Spleen (tissue), 11 donors: ENCODE data around the gene FAM13B. TPM values are rescaled to one million over a fixed set of nuclear protein-coding genes. Genes with fewer than 3 reads are reported as not detected.
A peak's percentile ranks its signal among the peaks of the same experiment; 100 is the strongest.

Experiments
- DNase-seq: peaks from one replicate; pipeline ENCODE4 v3.0.0-alpha.2; 2020
- H3K27ac ChIP-seq, 8 donors: fragments of 200-600 bp; sonication (generic) in 7 of 8; 1 replicate in 4 of 8; 2 replicates in 4 of 8; pipeline versions ENCODE4 v1.5.0 to v1.8.0; 2016 to 2021; ENCODE audit warnings: inconsistent platforms in 4 of 8, mild to moderate bottlenecking in 4 of 8, moderate library complexity in 1 of 8
- H3K27me3 ChIP-seq, 7 donors: fragments of 200-600 bp; sonication (generic) in 6 of 7; replicated peaks in 1 of 7; 1 replicate in 4 of 7; 2 replicates in 3 of 7; pipeline versions ENCODE4 v1.5.0 to v1.8.0; 2016 to 2021; ENCODE audit warnings: inconsistent platforms in 3 of 7, mild to moderate bottlenecking in 1 of 7
- H3K36me3 ChIP-seq, 6 donors: fragments of 200-600 bp; sonication (generic) in 5 of 6; 1 replicate in 4 of 6; 2 replicates in 2 of 6; pipeline versions ENCODE4 v1.5.0 to v1.8.0; 2016 to 2021; ENCODE audit warnings: inconsistent platforms in 2 of 6
- H3K4me1 ChIP-seq, 6 donors: fragments of 200-600 bp; sonication (generic) in 5 of 6; 1 replicate in 3 of 6; 2 replicates in 3 of 6; pipeline versions ENCODE4 v1.5.0 to v1.8.0; 2016 to 2021; ENCODE audit warnings: inconsistent platforms in 3 of 6
- H3K4me3 ChIP-seq, 8 donors: fragments of 200-600 bp; sonication (generic) in 7 of 8; 1 replicate in 4 of 8; 2 replicates in 4 of 8; pipeline versions ENCODE4 v1.5.0 to v1.8.0; 2016 to 2021; ENCODE audit warnings: inconsistent platforms in 4 of 8, mild to moderate bottlenecking in 4 of 8, moderate library complexity in 2 of 8
- H3K9me3 ChIP-seq, 8 donors: fragments of 200-600 bp; sonication (generic) in 7 of 8; 1 replicate in 4 of 8; 2 replicates in 4 of 8; pipeline versions ENCODE4 v1.5.0 to v1.8.0; 2016 to 2021; ENCODE audit warnings: inconsistent platforms in 4 of 8
- CTCF ChIP-seq, 11 experiments: fragments of 200-600 bp in 7 of 11; fragments of 450-650 bp in 4 of 11; sonication (generic) in 4 of 11; IDR thresholded peaks in 8 of 11; conservative IDR thresholded peaks in 3 of 11; 1 replicate in 7 of 11; 2 replicates in 4 of 11; pipeline versions ENCODE4 v1.4.0 to v1.8.0; 2016 to 2021; ENCODE audit warnings: antibody characterized with exemption in 11 of 11, inconsistent platforms in 4 of 11, mild to moderate bottlenecking in 1 of 11
- POLR2A ChIP-seq, 3 donors: fragments of 450-650 bp; IDR thresholded peaks; one replicate each; pipeline ENCODE4 v1.5.1; 2017; ENCODE audit warnings: antibody characterized with exemption in 3 of 3, mild to moderate bottlenecking in 1 of 3
- POLR2AphosphoS5 ChIP-seq, 3 donors: sonication (generic); formaldehyde crosslinking; IDR thresholded peaks; one replicate each; pipeline ENCODE4 v1.5.1; 2017; ENCODE audit warnings: antibody characterized with exemption in 3 of 3
- WGBS, 5 donors: extraction: QIAGEN DNeasy Blood & Tissue Kit in 3 of 5; methylation state at CpG; one replicate each; pipeline versions ENCODE4 v1.1.5 to v1.1.7; 2013 to 2018; 5-methylcytosine and 5-hydroxymethylcytosine counted together
- intact Hi-C: fragments of 100-400 bp; cut with DNase I; formaldehyde crosslinking; loops from one replicate; pipeline ENCODE4 v1.15.0; 2023; ENCODE audit warnings: low total_unique reads
- polyA plus RNA-seq, 3 donors: library from polyadenylated mRNA; stranded (reverse); fragments of 200-250 nt; gene quantifications; one replicate each; pipeline ENCODE4 v1.2.1, GENCODE V29; 2013
- total RNA-seq, 7 donors: library from RNA; depleted of rRNA in 3 of 7; stranded (reverse); fragments of >200 nt in 3 of 7; fragmentation: NEBNext Ultra II Directional in 4 of 7; extraction: Animal tissue kit (Norgen Biotek cat#: 25700) in 4 of 7; gene quantifications; one replicate each; pipeline versions ENCODE4 v1.1.0 to v1.2.1, GENCODE V29; 2016 to 2021
- donor health status: healthy with polysubstance abuse.
- donor health status: DM: no; HTN: no; CAD: no; lungs with moderate emphysema.
- donor health status: DM: no; HTN: no; CAD: no.
- donor health status: Bipolar disorder and iron deficiency.
- donor health status: healthy.
- donor health status: DM: no; HTN: no; CAD: no.
- donor health status: DM: yes; HTN: yes; CAD: no.

The FAM13B gene
- total and polyA plus RNA-seq, 10 donors: 11.3 to 91.9 (median 66.4) TPM

- H3K36me3 ChIP-seq: peaks cover 0 to 99% (median 67%) of the 10 kb centered on the region in 6 donors
- peaks cover 0 to 16% (median 0%) of the 10 kb centered on the region in 6 donors for H3K4me1 ChIP-seq
- intact Hi-C loops: no loop called here
- no peak for TF ChIP-seq CTCF (IDR thresholded peaks at IDR 0.05 in 8 of 11, conservative IDR thresholded peaks at IDR 0.05 in 3 of 11)
- no peak for TF ChIP-seq POLR2A (IDR thresholded peaks at IDR 0.05)
- no peak for TF ChIP-seq POLR2AphosphoS5 (IDR thresholded peaks at IDR 0.05)
- no peak overlapping the region for H3K27ac ChIP-seq
- H3K9me3 ChIP-seq: no peaks in the 10 kb centered on the region
- no peaks in the 10 kb centered on the region for H3K27me3 ChIP-seq
- no peak for DNase-seq
- no peak overlapping the region for H3K4me3 ChIP-seq
These were observed 20.9 kb downstream of the FAM13B start for GRCh38 chr5:138011991-138012390.

GRCh38 chr5:138000102-138000723 lies 32.7 kb downstream of the FAM13B start:
- no peak for TF ChIP-seq CTCF (IDR thresholded peaks at IDR 0.05 in 8 of 11, conservative IDR thresholded peaks at IDR 0.05 in 3 of 11)
- TF ChIP-seq POLR2AphosphoS5 (IDR thresholded peaks at IDR 0.05): no peak
- no peak for TF ChIP-seq POLR2A (IDR thresholded peaks at IDR 0.05)
- peaks cover 0 to 13% (median 8%) of the 10 kb centered on the region in 8 donors for H3K9me3 ChIP-seq
- H3K36me3 ChIP-seq: peaks cover 5 to 82% (median 35%) of the 10 kb centered on the region in 6 donors
- peaks cover 0 to 32% (median 18%) of the 10 kb centered on the region in 6 donors for H3K4me1 ChIP-seq
- H3K4me3 ChIP-seq: no peak overlapping the region
- H3K27ac ChIP-seq: peak overlapping the region in 1 of 8 donors; percentile 18
- intact Hi-C loops: no loop called here
- WGBS, 5 donors: 86 to 94% (median 92%) methylated on average over 6 of the region's 6 CpGs
- no peak for DNase-seq
- H3K27me3 ChIP-seq: no peaks in the 10 kb centered on the region

- DNase-seq: no peak
- intact Hi-C loops: no loop called here
- TF ChIP-seq POLR2AphosphoS5 (IDR thresholded peaks at IDR 0.05) (no peak), POLR2A (IDR thresholded peaks at IDR 0.05) (no peak), CTCF (IDR thresholded peaks at IDR 0.05 in 8 of 11, conservative IDR thresholded peaks at IDR 0.05 in 3 of 11) (no peak)
- Histone ChIP-seq H3K4me3 (no peak overlapping the region), H3K4me1 (peaks cover 6 to 54% (median 28%) of the 10 kb centered on the region in 6 donors), H3K27ac (peak overlapping the region in 1 of 8 donors; percentile 30), H3K9me3 (peaks cover 0 to 13% (median 8%) of the 10 kb centered on the region in 8 donors), H3K27me3 (no peaks in the 10 kb centered on the region), H3K36me3 (peaks cover 0 to 67% (median 20%) of the 10 kb centered on the region in 6 donors)
- 67 to 94% (median 77%) methylated on average over 1 of the region's 1 CpG for WGBS, 5 donors
These were observed 35.1 kb downstream of the FAM13B start for GRCh38 chr5:137997726-137998213.

GRCh38 chr5:137995749-137996128 lies 37.1 kb downstream of the FAM13B start:
- 45 to 55% (median 51%) methylated on average over 3 of the region's 3 CpGs for WGBS, 5 donors
- DNase-seq: no peak
- TF ChIP-seq POLR2AphosphoS5 (IDR thresholded peaks at IDR 0.05) (no peak), POLR2A (IDR thresholded peaks at IDR 0.05) (no peak), CTCF (IDR thresholded peaks at IDR 0.05 in 8 of 11, conservative IDR thresholded peaks at IDR 0.05 in 3 of 11) (no peak)
- intact Hi-C loops: no loop called here
- Histone ChIP-seq H3K4me1 (peaks cover 6 to 54% (median 28%) of the 10 kb centered on the region in 6 donors), H3K27me3 (no peaks in the 10 kb centered on the region), H3K4me3 (no peak overlapping the region), H3K36me3 (peaks cover 0 to 65% (median 18%) of the 10 kb centered on the region in 6 donors), H3K9me3 (peaks cover 0 to 13% (median 8%) of the 10 kb centered on the region in 8 donors), H3K27ac (peak overlapping the region in 5 of 8 donors; percentile 34 to 56 (median 48))
